Endothelial cell of umbilical vein (primary cell): ENCODE data around the gene EIF3B. TPM values are rescaled to one million over a fixed set of nuclear protein-coding genes. Genes with fewer than 3 reads are reported as not detected.

Source experiments
- BruUV-seq: library from RNA; stranded (reverse); fragments of 400-500 nt; replicated peaks from 2 replicates; lab custom pipeline; 2021; lab: Mats Ljungman, UMichigan
- CTCF ChIA-PET: fragments of 300-600, 350-600 bp; sonication (Branson Sonifier 250); formaldehyde crosslinking; loops from one replicate; lab custom pipeline; 2021; ENCODE audit warnings: antibody characterized with exemption, inconsistent platforms; lab: Charles Lee
- POLR2A ChIA-PET: fragments of 300-600, 350-600 bp; sonication (Branson Sonifier 250); formaldehyde crosslinking; loops from one replicate; lab custom pipeline; 2021; ENCODE audit warnings: antibody characterized with exemption, inconsistent platforms; lab: Charles Lee
- DNase-seq: peaks from one replicate; pipeline ENCODE4 v3.0.0-alpha.2; 2011; ENCODE audit warnings: low read depth, low spot score
- FAIRE-seq: peaks from 2 replicates; lab custom pipeline; 2011; peaks lifted over from hg19 to GRCh38; lab: Jason Lieb, UNC
- H2AFZ ChIP-seq: 2 replicates; pipeline ENCODE4 v1.6.0; 2012; ENCODE audit warnings: low read depth, low read length, control low read depth, inconsistent platforms
- H3K27ac ChIP-seq: 2 replicates; pipeline ENCODE4 v1.5.1; 2011; ENCODE audit warnings: low read depth, mild to moderate bottlenecking, control low read depth, low read length, moderate library complexity; ENCODE audit not compliant: insufficient read depth
- H3K27me3 ChIP-seq, 2 experiments: 2 replicates each; pipeline versions ENCODE4 v1.6.0 to v1.6.1; 2011; ENCODE audit warnings: low read length in 2 of 2, mixed read lengths in 1 of 2; ENCODE audit not compliant: control insufficient read depth in 2 of 2, insufficient read depth in 2 of 2
- H3K36me3 ChIP-seq, 2 experiments: 2 replicates in 1 of 2; 3 replicates in 1 of 2; pipeline ENCODE4 v1.5.1; 2011; ENCODE audit warnings: low read length in 2 of 2, mild to moderate bottlenecking in 1 of 2, moderate library complexity in 1 of 2; ENCODE audit not compliant: control insufficient read depth in 2 of 2, insufficient read depth in 2 of 2; ENCODE audit errors: extremely low read depth in 1 of 2
- H3K4me1 ChIP-seq: 3 replicates; pipeline ENCODE4 v1.5.1; 2011; ENCODE audit warnings: mild to moderate bottlenecking, low read length; ENCODE audit not compliant: control insufficient read depth, insufficient read depth; ENCODE audit errors: extremely low read depth
- H3K4me2 ChIP-seq: 2 replicates; pipeline ENCODE4 v1.6.1; 2011; ENCODE audit warnings: low read length, control low read depth, mixed read lengths; ENCODE audit not compliant: insufficient read depth
- H3K4me3 ChIP-seq, 3 experiments: fragments of 200-600 bp in 1 of 3; sonication (generic), shearing (Covaris generic) in 1 of 3; replicated peaks in 1 of 3; 2 replicates each; pipeline ENCODE4 v1.5.1; 2011 to 2016; ENCODE audit warnings: control low read depth in 3 of 3, low read length in 3 of 3, mild to moderate bottlenecking in 2 of 3, inconsistent platforms in 1 of 3, low read depth in 1 of 3, moderate library complexity in 1 of 3; ENCODE audit not compliant: insufficient read depth in 1 of 3
- H3K79me2 ChIP-seq: 2 replicates; pipeline ENCODE4 v1.6.0; 2012; ENCODE audit warnings: low read length, inconsistent platforms; ENCODE audit not compliant: control insufficient read depth, insufficient read depth
- H3K9ac ChIP-seq: replicated peaks from 2 replicates; pipeline ENCODE3; 2011; ENCODE audit warnings: low read length, control low read depth; ENCODE audit not compliant: insufficient read depth; ENCODE audit errors: extremely low read depth
- H3K9me1 ChIP-seq: replicated peaks from 3 replicates; pipeline ENCODE4 v1.6.0; 2011; ENCODE audit warnings: mild to moderate bottlenecking, low read length; ENCODE audit not compliant: control insufficient read depth, insufficient read depth; ENCODE audit errors: extremely low read depth
- H3K9me3 ChIP-seq: replicated peaks from 2 replicates; pipeline ENCODE4 v1.5.1; 2012; ENCODE audit warnings: low read length, inconsistent platforms; ENCODE audit not compliant: control insufficient read depth, insufficient read depth
- H4K20me1 ChIP-seq: replicated peaks from 2 replicates; pipeline ENCODE3; 2011; ENCODE audit warnings: mild to moderate bottlenecking, low read length; ENCODE audit not compliant: control insufficient read depth, insufficient read depth; ENCODE audit errors: extremely low read depth
- EZH2 ChIP-seq: IDR thresholded peaks from 2 replicates; pipeline ENCODE4 v1.6.1; 2012; ENCODE audit warnings: borderline replicate concordance, low read depth, mild to moderate bottlenecking, moderate library complexity, low read length, inconsistent platforms; ENCODE audit not compliant: severe bottlenecking
- GATA2 ChIP-seq: IDR thresholded peaks from 2 replicates; pipeline ENCODE4 v1.7.0; 2011; ENCODE audit warnings: low read depth, mild to moderate bottlenecking, moderate library complexity, mixed read lengths, low read length; ENCODE audit not compliant: insufficient read length, insufficient read depth
- JUN ChIP-seq: IDR thresholded peaks from 2 replicates; pipeline ENCODE4 v1.6.1; 2011; ENCODE audit warnings: borderline replicate concordance, low read depth; ENCODE audit not compliant: insufficient read length, insufficient read depth
- POLR2A ChIP-seq: IDR thresholded peaks from 2 replicates; pipeline ENCODE4 v1.6.1; 2012; ENCODE audit warnings: low read depth, mild to moderate bottlenecking, control low read depth, low read length
- POLR2AphosphoS5 ChIP-seq: IDR thresholded peaks from 2 replicates; pipeline ENCODE4 v1.6.1; 2012; ENCODE audit warnings: low read depth, mild to moderate bottlenecking, control low read depth, low read length, moderate library complexity; ENCODE audit not compliant: insufficient read depth
- dilution Hi-C: fragments of 300-500 bp; cut with MboI; formaldehyde crosslinking; loops from one replicate; pipeline ENCODE4 v1.15.0; 2019; ENCODE audit warnings: low sequenced_read_pairs; ENCODE audit not compliant: extremely low pct_ligation_motif_present
- intact Hi-C: fragments of 100-400 bp; cut with micrococcal nuclease; formaldehyde crosslinking; loops from one replicate; pipeline ENCODE4 v1.10.0; 2022
- polyA plus RNA-seq, 4 experiments: library from polyadenylated mRNA; depleted of rRNA in 3 of 4; stranded (reverse) in 3 of 4; unstranded in 1 of 4; fragments of >200 nt; gene quantifications; 2 replicates each; pipeline versions ENCODE4 v1.2.1 to v1.2.3, GENCODE V29; 2011 to 2012; ENCODE audit warnings: missing spikeins in 1 of 4
- total RNA-seq: library from RNA; stranded (reverse); gene quantifications from 2 replicates; pipeline ENCODE4 v1.2.3, GENCODE V29; 2021

The EIF3B gene
- total and polyA plus RNA-seq, 2 donors (not counting 3 experiments of a cell fraction or from before 2014, with no cell fraction given): 104 to 207 TPM

GRCh38 chr7:2360796-2361195 is 6.2 kb downstream of the EIF3B start:
- intact Hi-C loops: loop anchor here (5.0 kb wide), 1 partner anchor 698 kb away; no protein-coding TSS in a partner anchor
- dilution Hi-C loops: no loop called here
- no TSS peak for BruUV-seq
- Histone ChIP-seq H4K20me1 (no peaks in the 10 kb centered on the region), H3K4me2 (no peak overlapping the region), H3K4me1 (peaks cover 11% of the 10 kb centered on the region), H2AFZ (no peak overlapping the region), H3K27ac (no peak overlapping the region), H3K9me3 (no peaks in the 10 kb centered on the region), H3K9ac (no peak overlapping the region), H3K79me2 (peaks cover 62% of the 10 kb centered on the region), H3K27me3 (no peaks in the 10 kb centered on the region), H3K4me3 (no peak overlapping the region), H3K9me1 (no peaks in the 10 kb centered on the region), H3K36me3 (peaks cover 13 to 21% of the 10 kb centered on the region in 2 experiments)
- FAIRE-seq (no peak), DNase-seq (no peak)
- TF ChIP-seq GATA2: no peak
- no peak for TF ChIP-seq POLR2A
- TF ChIP-seq EZH2: no peak
- TF ChIP-seq JUN: no peak
- TF ChIP-seq POLR2AphosphoS5: no peak
- ChIA-PET POLR2A (no interaction called here), CTCF (interaction anchor here (1.2 kb wide), 1 partner anchor 782 kb away, joined by 3 read pairs; no protein-coding TSS in a partner anchor)

- DNase-seq (no peak), FAIRE-seq (no peak)
- Histone ChIP-seq H3K4me3 (no peak overlapping the region), H3K27ac (no peak overlapping the region), H3K79me2 (peaks cover 45% of the 10 kb centered on the region), H3K9me1 (no peaks in the 10 kb centered on the region), H3K9me3 (no peaks in the 10 kb centered on the region), H2AFZ (no peak overlapping the region), H3K36me3 (peaks cover 24 to 32% of the 10 kb centered on the region in 2 experiments), H3K4me2 (no peak overlapping the region), H3K27me3 (no peaks in the 10 kb centered on the region), H3K4me1 (no peaks in the 10 kb centered on the region), H4K20me1 (no peaks in the 10 kb centered on the region), H3K9ac (no peak overlapping the region)
- POLR2A ChIA-PET: no interaction called here
- TF ChIP-seq POLR2A: no peak
- no TSS peak for BruUV-seq
- CTCF ChIA-PET: no interaction called here
- intact Hi-C loops: loop anchor here (5.0 kb wide), 1 partner anchor 700 kb away; no protein-coding TSS in a partner anchor
- dilution Hi-C loops: no loop called here
Observed at GRCh38 chr7:2362385-2363088, 7.9 kb downstream of the EIF3B start.
